HCT116 (cell line): ENCODE measurements around the gene SLC25A6.

Experiments
- CEBPB ChIP-seq: IDR thresholded peaks from 2 replicates; pipeline ENCODE4 v1.6.1; 2012; ENCODE audit warnings: low read depth
- CTCF ChIP-seq, 3 experiments: fragments of 200-600 bp in 1 of 3; sonication (generic) in 1 of 3; IDR thresholded peaks in 2 of 3; conservative IDR thresholded peaks in 1 of 3; 2 replicates each; pipeline ENCODE4 v1.5.1; 2012 to 2017; ENCODE audit warnings: low read depth in 2 of 3, low read length in 2 of 3, antibody characterized with exemption in 1 of 3, borderline replicate concordance in 1 of 3, control low read depth in 1 of 3, mild to moderate bottlenecking in 1 of 3, mixed read lengths in 1 of 3, mixed run types in 1 of 3, moderate library complexity in 1 of 3; ENCODE audit not compliant: insufficient read depth in 1 of 3
- EGR1 ChIP-seq: IDR thresholded peaks from 2 replicates; pipeline ENCODE4 v1.6.1; 2012; ENCODE audit warnings: low read depth
- EZH2phosphoT487 ChIP-seq: fragments of 200-600 bp; IDR thresholded peaks from 2 replicates; pipeline ENCODE4 v1.6.1; 2018; ENCODE audit warnings: antibody characterized with exemption, borderline replicate concordance
- POLR2A ChIP-seq: IDR thresholded peaks from 2 replicates; pipeline ENCODE4 v1.7.0; 2011; ENCODE audit warnings: borderline replicate concordance; ENCODE audit not compliant: insufficient read depth, insufficient read length; ENCODE audit errors: extremely low read depth
- POLR2AphosphoS5 ChIP-seq: IDR thresholded peaks from 2 replicates; pipeline ENCODE4 v1.6.1; 2011; ENCODE audit warnings: mild to moderate bottlenecking, low read depth, low read length, moderate library complexity
- SIN3A ChIP-seq: IDR thresholded peaks from 2 replicates; pipeline ENCODE4 v1.6.1; 2012; ENCODE audit warnings: low read depth
- YY1 ChIP-seq: IDR thresholded peaks from 2 replicates; pipeline ENCODE4 v1.6.1; 2011; ENCODE audit warnings: low read length, low read depth, moderate library complexity, mild to moderate bottlenecking; ENCODE audit not compliant: insufficient replicate concordance; ENCODE audit errors: extremely low read depth
- ZFX ChIP-seq: fragments of 450-650 bp; IDR thresholded peaks from 2 replicates; pipeline ENCODE4 v1.6.1; 2017
- ZNF274 ChIP-seq: fragments of 200-500 bp; sonication (Bioruptor generic); IDR thresholded peaks from 2 replicates; pipeline ENCODE4 v1.6.1; 2014; ENCODE audit warnings: mild to moderate bottlenecking, low read depth, low read length, inconsistent platforms
- TF ChIP-seq, protein P1 (sequence below): IDR thresholded peaks from 2 replicates; pipeline ENCODE4 v1.6.1; 2012
- TF ChIP-seq, protein P2 (sequence below): IDR thresholded peaks from 2 replicates; pipeline ENCODE4 v1.6.1; 2012; ENCODE audit warnings: low read depth

DNA sequence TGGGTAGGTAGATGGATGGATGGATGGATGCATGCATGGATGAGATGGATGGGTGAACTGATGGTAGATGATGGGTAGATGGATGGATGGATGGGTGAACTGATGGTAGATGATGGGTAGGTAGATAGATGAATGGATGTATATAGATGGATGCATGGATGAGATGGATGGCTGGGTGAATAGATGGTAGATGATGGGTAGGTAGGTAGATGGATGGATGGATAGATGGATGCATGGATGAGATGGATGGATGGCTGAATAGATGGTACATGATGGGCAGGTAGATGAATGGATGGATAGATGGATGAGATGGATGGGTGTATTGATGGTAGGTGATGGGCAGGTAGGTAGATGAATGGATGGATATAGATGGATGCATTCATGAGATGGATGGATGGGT, 15.1 kb upstream of the SLC25A6 start:
- TF ChIP-seq POLR2A, result no peak
- TF ChIP-seq, protein P1, sequence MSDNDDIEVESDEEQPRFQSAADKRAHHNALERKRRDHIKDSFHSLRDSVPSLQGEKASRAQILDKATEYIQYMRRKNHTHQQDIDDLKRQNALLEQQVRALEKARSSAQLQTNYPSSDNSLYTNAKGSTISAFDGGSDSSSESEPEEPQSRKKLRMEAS, result no peak
- TF ChIP-seq YY1, result no peak
- TF ChIP-seq ZNF274, result no peak
- TF ChIP-seq CTCF (IDR thresholded peaks at IDR 0.05 in 2 of 3, conservative IDR thresholded peaks at IDR 0.05 in 1 of 3; ENCODE audit: borderline replicate concordance in 1 of 3, insufficient read depth in 1 of 3, low read depth in 2 of 3, low read length in 2 of 3), result no peak
- no peak for TF ChIP-seq SIN3A
- no peak for TF ChIP-seq EZH2phosphoT487
- no peak for TF ChIP-seq POLR2AphosphoS5
- no peak for TF ChIP-seq EGR1
- no peak for TF ChIP-seq ZFX
- no peak for TF ChIP-seq CEBPB
- TF ChIP-seq, protein P2, sequence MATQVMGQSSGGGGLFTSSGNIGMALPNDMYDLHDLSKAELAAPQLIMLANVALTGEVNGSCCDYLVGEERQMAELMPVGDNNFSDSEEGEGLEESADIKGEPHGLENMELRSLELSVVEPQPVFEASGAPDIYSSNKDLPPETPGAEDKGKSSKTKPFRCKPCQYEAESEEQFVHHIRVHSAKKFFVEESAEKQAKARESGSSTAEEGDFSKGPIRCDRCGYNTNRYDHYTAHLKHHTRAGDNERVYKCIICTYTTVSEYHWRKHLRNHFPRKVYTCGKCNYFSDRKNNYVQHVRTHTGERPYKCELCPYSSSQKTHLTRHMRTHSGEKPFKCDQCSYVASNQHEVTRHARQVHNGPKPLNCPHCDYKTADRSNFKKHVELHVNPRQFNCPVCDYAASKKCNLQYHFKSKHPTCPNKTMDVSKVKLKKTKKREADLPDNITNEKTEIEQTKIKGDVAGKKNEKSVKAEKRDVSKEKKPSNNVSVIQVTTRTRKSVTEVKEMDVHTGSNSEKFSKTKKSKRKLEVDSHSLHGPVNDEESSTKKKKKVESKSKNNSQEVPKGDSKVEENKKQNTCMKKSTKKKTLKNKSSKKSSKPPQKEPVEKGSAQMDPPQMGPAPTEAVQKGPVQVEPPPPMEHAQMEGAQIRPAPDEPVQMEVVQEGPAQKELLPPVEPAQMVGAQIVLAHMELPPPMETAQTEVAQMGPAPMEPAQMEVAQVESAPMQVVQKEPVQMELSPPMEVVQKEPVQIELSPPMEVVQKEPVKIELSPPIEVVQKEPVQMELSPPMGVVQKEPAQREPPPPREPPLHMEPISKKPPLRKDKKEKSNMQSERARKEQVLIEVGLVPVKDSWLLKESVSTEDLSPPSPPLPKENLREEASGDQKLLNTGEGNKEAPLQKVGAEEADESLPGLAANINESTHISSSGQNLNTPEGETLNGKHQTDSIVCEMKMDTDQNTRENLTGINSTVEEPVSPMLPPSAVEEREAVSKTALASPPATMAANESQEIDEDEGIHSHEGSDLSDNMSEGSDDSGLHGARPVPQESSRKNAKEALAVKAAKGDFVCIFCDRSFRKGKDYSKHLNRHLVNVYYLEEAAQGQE, result no peak
